Omental fat pad (tissue), 4 donors: ENCODE results near the gene TINCR. TPM values are rescaled to one million over a fixed set of nuclear protein-coding genes. Genes with fewer than 3 reads are reported as not detected.

Experiments
- ATAC-seq: fragments of 150-250 bp; one replicate; pipeline ENCODE4 v1.9.1; 2016; ENCODE audit warnings: mild to moderate bottlenecking, moderate library complexity; ENCODE audit not compliant: low FRiP score
- DNase-seq: peaks from one replicate; pipeline ENCODE4 v3.0.0-alpha.2; 2019; ENCODE audit warnings: low spot score
- CTCF ChIP-seq, 3 donors: fragments of 450-650 bp; IDR thresholded peaks; one replicate each; pipeline ENCODE4 v1.5.1; 2016 to 2017; ENCODE audit warnings: antibody characterized with exemption in 3 of 3, mild to moderate bottlenecking in 3 of 3, moderate library complexity in 2 of 3
- small RNA-seq: library from RNA; depleted of rRNA; stranded (forward); fragments of <200 nt; gene quantifications from one replicate; pipeline ENCODE3, GENCODE V24; 2016
- total RNA-seq, 4 donors: library from RNA; depleted of rRNA; stranded (reverse); fragments of >200 nt; gene quantifications; one replicate each; pipeline ENCODE4 v1.1.0, GENCODE V29; 2016

TINCR gene
- total RNA-seq, 4 donors from 2014 or later = 1.7 to 8.6 (median 1.8) TPM; not detected in 1

- ATAC-seq = no peak
Observed at GRCh38 chr19:5519076-5519475, 48.7 kb downstream of the TINCR start.

GRCh38 chr19:5515737-5516136 is 52.0 kb downstream of the TINCR start:
- DNase-seq = no peak
- no peak for ATAC-seq
- no peak for TF ChIP-seq CTCF (IDR thresholded peaks at IDR 0.05)

More at GRCh38 chr19:5519076-5519475, 48.7 kb downstream of the TINCR start:
- no peak for TF ChIP-seq CTCF (IDR thresholded peaks at IDR 0.05)
- no peak for DNase-seq

- no peak for DNase-seq
- ATAC-seq = no peak
- no peak for TF ChIP-seq CTCF (IDR thresholded peaks at IDR 0.05)
Observed at GRCh38 chr19:5514001-5514400, 53.8 kb downstream of the TINCR start.

GRCh38 chr19:5512715-5513114 is 55.0 kb downstream of the TINCR start:
- ATAC-seq (no peak), DNase-seq (no peak)
- TF ChIP-seq CTCF (IDR thresholded peaks at IDR 0.05) = no peak

Small RNA genes within 50 kb of the gene (small RNA-seq; reads per million reads assigned to genes)
- gene SNRPEP4 = not detected

Other genes with a start within 250 kb of the TINCR start
- 100 to 1,000 TPM; 238 to 530 (median 338) TPM for gene PTPRS, start 227.1 kb downstream of the TINCR start, total RNA-seq
- not detected for gene ZNRF4, start 112.5 kb downstream of the TINCR start, total RNA-seq
- 10 to 100 TPM; 32.0 to 77.9 (median 51.1) TPM for gene SAFB2, start 54.8 kb upstream of the TINCR start, total RNA-seq
- gene SAFB, start 55.1 kb upstream of the TINCR start, total RNA-seq = 100 to 1,000 TPM in 2 of 4 donors, 10 to 100 TPM in 2; 56.7 to 139 (median 86.9) TPM
- gene MICOS13, start 112.6 kb upstream of the TINCR start, total RNA-seq = 10 to 100 TPM; 24.4 to 54.6 (median 40.5) TPM
- gene HSD11B1L, start 113.1 kb upstream of the TINCR start, total RNA-seq = 1 to 10 TPM; 4.3 to 9.5 (median 7.8) TPM
- gene RPL36, start 122.3 kb upstream of the TINCR start, total RNA-seq = 100 to 1,000 TPM; 663 to 804 (median 703) TPM
- 10 to 100 TPM; 49.8 to 75.9 (median 54.0) TPM for gene LONP1, start 152.2 kb upstream of the TINCR start, total RNA-seq
- not detected for gene CATSPERD, start 152.7 kb upstream of the TINCR start, total RNA-seq
- gene PRR22, start 216.8 kb upstream of the TINCR start, total RNA-seq = 1 to 10 TPM in 1 of 4 donors, under 1 TPM in 3; 0.75 to 3.0 (median 0.81) TPM
- 100 to 1,000 TPM in 1 of 4 donors, 10 to 100 TPM in 3; 27.4 to 132 (median 30.4) TPM for gene DUS3L, start 223.2 kb upstream of the TINCR start, total RNA-seq
- gene NRTN, start 237.1 kb upstream of the TINCR start, total RNA-seq = not detected